DOHH2 (cell line): ENCODE results near the gene ZBBX.
A peak's percentile ranks its signal among the peaks of the same experiment; 100 is the strongest.
"Not testable (repeated sequence)": the region's sequence is repeated elsewhere in the genome, so short reads cannot be mapped to it uniquely, and the experiment has no call there.

Experiments used
- H3F3A ChIP-seq: fragments of 200-600 bp; sonication (generic), shearing (Covaris generic); 2 replicates; pipeline ENCODE4 v1.6.0; 2016; ENCODE audit warnings: antibody characterized with exemption, mild to moderate bottlenecking; ENCODE audit not compliant: control insufficient read depth, insufficient read depth
- H3K27ac ChIP-seq: fragments of 200-600 bp; sonication (generic); 2 replicates; pipeline ENCODE4 v1.5.1; 2014; ENCODE audit warnings: low read depth, mild to moderate bottlenecking, low read length, moderate library complexity
- H3K27me3 ChIP-seq: fragments of 200-600 bp; sonication (generic); 2 replicates; pipeline ENCODE4 v1.6.1; 2014; ENCODE audit warnings: mild to moderate bottlenecking, low read length, mixed read lengths; ENCODE audit not compliant: control insufficient read depth
- H3K36me3 ChIP-seq: fragments of 200-600 bp; sonication (generic); 2 replicates; pipeline ENCODE4 v1.6.1; 2014; ENCODE audit warnings: mild to moderate bottlenecking, low read length, moderate library complexity, mixed read lengths; ENCODE audit not compliant: control insufficient read depth
- H3K4me1 ChIP-seq: fragments of 200-600 bp; sonication (generic); 2 replicates; pipeline ENCODE4 v1.6.1; 2014; ENCODE audit warnings: mild to moderate bottlenecking, low read length, mixed read lengths; ENCODE audit not compliant: control insufficient read depth
- H3K4me2 ChIP-seq: fragments of 200-600 bp; sonication (generic); 2 replicates; pipeline ENCODE4 v1.6.0; 2014; ENCODE audit warnings: mild to moderate bottlenecking, low read length, moderate library complexity
- H3K4me3 ChIP-seq: fragments of 200-600 bp; sonication (generic); 2 replicates; pipeline ENCODE4 v1.5.1; 2014; ENCODE audit warnings: mild to moderate bottlenecking, low read length, mixed read lengths
- H3K79me2 ChIP-seq: fragments of 200-600 bp; sonication (generic); 2 replicates; pipeline ENCODE4 v1.6.1; 2014; ENCODE audit warnings: mild to moderate bottlenecking, low read length, mixed read lengths; ENCODE audit not compliant: control insufficient read depth
- H3K9me2 ChIP-seq: fragments of 200-600 bp; sonication (generic); replicated peaks from 2 replicates; pipeline ENCODE4 v1.6.1; 2014; ENCODE audit warnings: mild to moderate bottlenecking, low read length, mixed read lengths; ENCODE audit not compliant: control insufficient read depth
- H3K9me3 ChIP-seq: fragments of 200-600 bp; sonication (generic); 2 replicates; pipeline ENCODE4 v1.6.1; 2014; ENCODE audit warnings: antibody characterized with exemption, low read length, mixed read lengths; ENCODE audit not compliant: control insufficient read depth, insufficient read depth
- H4K20me1 ChIP-seq: fragments of 200-600 bp; sonication (generic); 2 replicates; pipeline ENCODE4 v1.6.0; 2014; ENCODE audit warnings: low read depth, mild to moderate bottlenecking, antibody characterized with exemption, low read length, moderate library complexity; ENCODE audit not compliant: control insufficient read depth, insufficient read depth
- EZH2phosphoT487 ChIP-seq: fragments of 200-600 bp; sonication (generic); IDR thresholded peaks from 2 replicates; pipeline ENCODE4 v1.6.1; 2017; ENCODE audit warnings: borderline replicate concordance, mild to moderate bottlenecking, antibody characterized with exemption, low read length, moderate library complexity, mixed read lengths
- TF ChIP-seq, protein P1 (sequence below): fragments of 200-600 bp; sonication (generic); IDR thresholded peaks from one replicate; pipeline ENCODE4 v1.5.1; 2014; ENCODE audit warnings: antibody characterized with exemption, mild to moderate bottlenecking, low read depth, low read length; ENCODE audit not compliant: poor library complexity, severe bottlenecking

ZBBX gene, protein sequence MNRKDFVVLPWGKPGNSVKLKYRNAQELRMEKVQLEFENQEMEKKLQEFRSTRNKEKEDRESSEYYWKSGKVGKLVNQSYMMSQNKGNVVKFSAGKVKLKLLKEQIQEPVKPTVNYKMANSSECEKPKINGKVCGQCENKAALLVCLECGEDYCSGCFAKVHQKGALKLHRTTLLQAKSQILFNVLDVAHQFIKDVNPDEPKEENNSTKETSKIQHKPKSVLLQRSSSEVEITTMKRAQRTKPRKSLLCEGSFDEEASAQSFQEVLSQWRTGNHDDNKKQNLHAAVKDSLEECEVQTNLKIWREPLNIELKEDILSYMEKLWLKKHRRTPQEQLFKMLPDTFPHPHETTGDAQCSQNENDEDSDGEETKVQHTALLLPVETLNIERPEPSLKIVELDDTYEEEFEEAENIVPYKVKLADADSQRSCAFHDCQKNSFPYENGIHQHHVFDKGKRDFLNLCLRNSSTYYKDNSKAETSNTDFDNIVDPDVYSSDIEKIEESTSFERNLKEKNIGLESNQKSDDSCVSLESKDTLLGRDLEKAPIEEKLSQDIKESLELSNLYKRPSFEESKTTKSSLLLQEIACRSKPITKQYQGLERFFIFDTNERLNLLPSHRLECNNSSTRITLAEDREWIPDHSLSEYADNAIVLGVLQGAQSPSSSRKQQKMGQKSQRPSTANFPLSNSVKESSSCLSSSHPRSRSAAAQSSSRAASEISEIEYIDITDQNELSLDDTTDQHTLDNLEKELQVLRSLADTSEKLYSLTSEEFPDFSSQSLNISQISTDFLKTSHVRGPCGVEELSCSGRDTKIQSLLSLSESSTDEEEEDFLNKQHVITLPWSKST

DNA sequence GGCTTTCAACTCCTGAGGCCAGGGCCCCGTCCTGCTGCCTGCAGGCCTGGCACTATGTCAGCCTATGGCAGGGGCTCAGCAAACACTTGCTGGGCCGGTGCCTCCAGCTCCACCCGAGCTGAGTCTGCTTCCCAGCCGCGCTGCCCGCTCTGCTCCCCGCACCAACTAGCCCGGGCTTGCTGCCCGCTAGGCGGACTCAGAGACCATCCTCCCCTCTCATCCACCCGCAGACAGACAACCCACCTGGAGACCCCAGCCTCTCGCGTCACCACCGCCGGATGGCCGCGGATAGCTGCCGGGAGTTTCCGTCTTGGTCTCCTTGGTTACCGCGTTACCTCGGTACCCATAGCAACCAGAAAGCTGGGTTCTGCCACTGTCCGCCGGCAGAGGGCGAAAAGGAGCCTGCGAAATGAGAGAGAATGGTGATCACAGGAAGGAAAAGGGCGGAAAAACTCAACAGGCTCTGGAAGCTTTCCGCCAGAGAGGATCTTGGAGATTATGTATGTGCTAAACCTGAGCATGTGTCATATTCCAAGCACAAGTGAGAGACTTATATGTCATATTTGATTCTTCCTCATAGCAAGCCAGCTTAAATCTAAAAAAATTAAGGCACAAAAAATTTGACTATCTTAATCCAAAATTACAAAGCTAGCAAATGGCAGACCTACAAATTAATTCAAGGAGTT, at the start of gene ZBBX:
ZBBX (minus strand) TSS at position 294 of the 686 bp plus-strand sequence. CDS start 7,396 bp downstream, outside the sequence.
- H3K27me3 ChIP-seq = peaks cover 17% of the 10 kb centered on the region
- no peak for TF ChIP-seq EZH2phosphoT487
- TF ChIP-seq, protein P1, sequence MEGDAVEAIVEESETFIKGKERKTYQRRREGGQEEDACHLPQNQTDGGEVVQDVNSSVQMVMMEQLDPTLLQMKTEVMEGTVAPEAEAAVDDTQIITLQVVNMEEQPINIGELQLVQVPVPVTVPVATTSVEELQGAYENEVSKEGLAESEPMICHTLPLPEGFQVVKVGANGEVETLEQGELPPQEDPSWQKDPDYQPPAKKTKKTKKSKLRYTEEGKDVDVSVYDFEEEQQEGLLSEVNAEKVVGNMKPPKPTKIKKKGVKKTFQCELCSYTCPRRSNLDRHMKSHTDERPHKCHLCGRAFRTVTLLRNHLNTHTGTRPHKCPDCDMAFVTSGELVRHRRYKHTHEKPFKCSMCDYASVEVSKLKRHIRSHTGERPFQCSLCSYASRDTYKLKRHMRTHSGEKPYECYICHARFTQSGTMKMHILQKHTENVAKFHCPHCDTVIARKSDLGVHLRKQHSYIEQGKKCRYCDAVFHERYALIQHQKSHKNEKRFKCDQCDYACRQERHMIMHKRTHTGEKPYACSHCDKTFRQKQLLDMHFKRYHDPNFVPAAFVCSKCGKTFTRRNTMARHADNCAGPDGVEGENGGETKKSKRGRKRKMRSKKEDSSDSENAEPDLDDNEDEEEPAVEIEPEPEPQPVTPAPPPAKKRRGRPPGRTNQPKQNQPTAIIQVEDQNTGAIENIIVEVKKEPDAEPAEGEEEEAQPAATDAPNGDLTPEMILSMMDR = peak; percentile 95
- H3K9me2 ChIP-seq = no peaks in the 10 kb centered on the region
- H3K79me2 ChIP-seq = no peaks in the 10 kb centered on the region
- H3K9me3 ChIP-seq = no peaks in the 10 kb centered on the region
- H3K4me1 ChIP-seq = peaks cover 10% of the 10 kb centered on the region
- H3K4me2 ChIP-seq = peak within 1 kb of the TSS; percentile 72
- no peaks in the 10 kb centered on the region for H3K36me3 ChIP-seq
- H3K4me3 ChIP-seq = peak within 1 kb of the TSS; percentile 64
- H4K20me1 ChIP-seq = no peaks in the 10 kb centered on the region
- H3K27ac ChIP-seq = no peak within 1 kb of the TSS
- H3F3A ChIP-seq = no peaks in the 10 kb centered on the region

DNA sequence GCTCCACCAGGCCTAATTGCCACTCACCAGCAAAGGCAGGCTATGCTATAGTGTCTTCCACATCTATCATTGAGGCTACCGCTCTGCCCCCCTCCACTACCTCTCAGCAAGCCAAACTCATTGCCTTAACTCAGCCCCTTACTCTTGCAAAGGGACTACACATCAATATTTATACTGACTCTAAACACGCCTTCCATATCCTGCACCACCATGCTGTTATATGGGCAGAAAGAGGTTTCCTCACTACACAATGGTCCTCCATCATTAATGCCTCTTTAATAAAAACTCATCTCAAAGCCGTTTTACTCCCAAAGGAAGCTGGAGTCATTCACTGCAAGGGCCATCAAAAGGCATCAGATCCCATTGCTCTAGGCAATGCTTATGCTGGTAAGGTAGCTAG, 46.9 kb upstream of the ZBBX start:
- not testable (repeated sequence) for H3F3A ChIP-seq, H3K79me2 ChIP-seq, H3K36me3 ChIP-seq, H3K9me2 ChIP-seq, H3K4me1 ChIP-seq, H4K20me1 ChIP-seq, H3K9me3 ChIP-seq, H3K4me2 ChIP-seq, H3K27ac ChIP-seq, H3K4me3 ChIP-seq, H3K27me3 ChIP-seq

DNA sequence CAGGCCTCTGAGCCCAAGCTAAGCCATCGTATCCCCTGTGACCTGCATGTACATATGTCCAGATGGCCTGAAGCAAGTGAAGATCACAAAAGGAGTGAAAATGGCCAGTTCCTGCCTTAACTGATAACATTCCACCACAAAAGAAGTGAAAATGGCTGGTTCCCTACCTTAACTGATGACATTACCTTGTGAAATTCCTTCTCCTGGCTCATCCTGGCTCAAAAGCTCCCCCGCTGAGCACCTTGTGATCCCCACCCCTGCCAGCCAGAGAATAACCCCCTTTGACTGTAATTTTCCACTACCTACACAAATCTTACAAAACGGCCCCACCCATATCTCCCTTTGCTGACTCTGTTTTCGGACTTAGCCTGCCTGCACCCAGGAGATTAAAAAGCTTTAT, 42.3 kb upstream of the ZBBX start:
- not testable (repeated sequence) for H3K36me3 ChIP-seq, H3K27ac ChIP-seq, H3K9me3 ChIP-seq, H3K4me2 ChIP-seq, H3K27me3 ChIP-seq, H4K20me1 ChIP-seq, H3K4me3 ChIP-seq, H3K4me1 ChIP-seq, H3F3A ChIP-seq, H3K9me2 ChIP-seq, H3K79me2 ChIP-seq

DNA sequence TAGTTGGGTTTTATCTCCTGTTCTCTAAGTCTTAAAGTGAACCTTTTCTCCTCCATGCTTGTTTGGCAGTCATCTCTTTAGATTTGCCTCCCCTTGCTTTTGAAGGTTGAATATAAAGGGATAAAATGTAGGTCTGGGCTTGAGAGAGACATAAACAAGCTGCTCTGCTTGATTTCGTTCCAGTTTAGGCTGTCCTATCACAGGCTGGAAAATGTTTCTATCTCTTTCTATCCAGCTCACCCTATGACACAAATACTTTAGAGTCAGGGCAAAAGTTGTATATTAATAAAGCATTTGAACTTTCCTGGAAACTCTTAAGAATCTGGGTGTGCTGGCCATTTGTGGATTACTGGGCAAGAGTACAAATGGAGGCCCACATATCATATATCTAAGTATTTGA, 29.5 kb upstream of the ZBBX start:
- Histone ChIP-seq H3F3A (no peaks in the 10 kb centered on the region), H3K27ac (no peak overlapping the region), H3K27me3 (no peaks in the 10 kb centered on the region; the same call in 1 of the 2 replicates), H3K79me2 (no peaks in the 10 kb centered on the region), H3K4me1 (no peaks in the 10 kb centered on the region), H4K20me1 (no peaks in the 10 kb centered on the region), H3K36me3 (no peaks in the 10 kb centered on the region), H3K4me2 (no peak overlapping the region), H3K4me3 (no peak overlapping the region), H3K9me3 (no peaks in the 10 kb centered on the region), H3K9me2 (no peaks in the 10 kb centered on the region)
- TF ChIP-seq, protein P1 = no peak
- no peak for TF ChIP-seq EZH2phosphoT487
